Activated T-cell treated with anti-CD3 and anti-CD28 coated beads for 1 hour (primary cell): ENCODE data around the gene MBD3L3.
"Not testable (repeated sequence)": the region's sequence is repeated elsewhere in the genome, so short reads cannot be mapped to it uniquely, and the experiment has no call there.

Source experiments
- DNase-seq: peaks from one replicate; pipeline ENCODE4 v3.0.0-alpha.2; 2020; ENCODE audit warnings: low read depth

MBD3L3 gene

DNA sequence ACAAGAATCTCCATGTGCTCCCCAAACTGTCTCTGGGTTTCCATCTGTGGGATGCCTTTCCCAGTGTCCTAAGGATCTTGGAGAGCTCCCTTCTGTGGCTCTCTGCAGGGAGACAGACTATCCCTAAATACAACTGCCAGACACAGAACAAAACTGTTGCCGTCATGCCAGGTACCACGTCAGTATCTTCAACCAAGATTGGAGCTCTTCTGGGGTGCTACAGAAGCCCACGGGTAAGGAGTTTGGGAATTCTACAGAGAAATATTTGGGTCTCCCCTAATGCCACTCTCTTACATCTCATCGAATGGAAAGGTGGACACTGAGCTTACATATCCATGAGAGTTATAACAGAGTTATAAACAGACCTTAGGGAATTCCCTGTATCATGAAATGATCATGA lies 4.9 kb upstream of the MBD3L3 start:
- no peak for DNase-seq

DNA sequence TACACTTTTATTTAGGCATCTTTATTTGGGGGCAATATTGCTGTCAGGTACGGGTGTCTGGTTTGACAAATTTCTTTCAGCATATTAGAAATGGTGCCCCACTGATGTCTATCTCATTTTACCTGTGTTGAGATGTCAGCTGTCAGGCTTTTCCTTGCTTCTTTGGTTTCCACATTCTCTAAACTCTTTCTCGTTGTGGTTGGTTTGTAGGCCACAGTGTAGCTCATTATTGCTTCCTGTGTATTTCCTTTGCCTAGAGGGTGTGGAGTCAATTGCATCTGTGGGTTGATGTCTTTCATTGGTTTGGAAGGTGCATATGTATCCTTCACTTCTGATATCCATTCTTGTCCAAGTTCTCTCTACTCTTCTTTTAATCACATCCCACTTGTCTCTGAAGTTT lies 1.5 kb upstream of the MBD3L3 start:
- not testable (repeated sequence) for DNase-seq

DNA sequence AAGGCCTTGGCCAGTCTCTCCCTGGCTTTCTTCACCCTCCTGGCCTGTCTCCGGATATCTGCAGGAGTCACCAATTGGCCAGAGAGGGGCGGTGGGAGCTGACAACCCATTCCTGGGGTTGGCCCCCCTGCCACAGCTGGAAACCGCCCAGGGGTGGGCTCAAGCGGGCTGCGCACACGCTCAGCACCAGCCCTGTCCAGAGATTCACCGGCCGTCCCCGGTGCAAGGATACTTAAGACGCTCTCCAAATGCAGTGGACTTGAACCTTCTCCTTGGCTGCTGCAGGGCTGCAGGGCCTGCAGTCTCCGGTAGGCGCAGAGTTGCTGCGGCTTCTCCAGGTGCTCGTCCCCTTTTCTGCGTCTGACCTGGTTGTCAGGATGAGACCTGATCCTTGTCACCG lies 2.1 kb downstream of the MBD3L3 start:
- DNase-seq, result not testable (repeated sequence)

DNA sequence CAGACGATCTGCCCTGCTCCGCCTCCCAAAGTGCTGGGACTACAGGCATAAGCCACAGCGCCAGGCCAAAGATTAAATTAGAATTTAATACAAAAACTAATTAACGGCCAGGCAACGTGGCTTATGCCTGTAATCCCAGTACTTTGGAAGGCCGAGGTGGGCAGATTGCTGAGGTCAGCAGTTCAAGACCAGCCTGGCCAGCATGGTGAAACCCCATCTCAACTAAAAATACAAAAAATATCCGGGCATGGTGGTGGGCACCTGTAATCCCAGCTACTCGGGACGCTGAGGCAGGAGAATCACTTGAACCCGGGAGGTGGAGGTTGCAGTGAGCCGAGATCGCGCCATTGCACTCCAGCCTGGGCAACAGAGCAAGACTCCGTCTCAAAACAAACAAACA lies 2.8 kb downstream of the MBD3L3 start:
- not testable (repeated sequence) for DNase-seq

DNA sequence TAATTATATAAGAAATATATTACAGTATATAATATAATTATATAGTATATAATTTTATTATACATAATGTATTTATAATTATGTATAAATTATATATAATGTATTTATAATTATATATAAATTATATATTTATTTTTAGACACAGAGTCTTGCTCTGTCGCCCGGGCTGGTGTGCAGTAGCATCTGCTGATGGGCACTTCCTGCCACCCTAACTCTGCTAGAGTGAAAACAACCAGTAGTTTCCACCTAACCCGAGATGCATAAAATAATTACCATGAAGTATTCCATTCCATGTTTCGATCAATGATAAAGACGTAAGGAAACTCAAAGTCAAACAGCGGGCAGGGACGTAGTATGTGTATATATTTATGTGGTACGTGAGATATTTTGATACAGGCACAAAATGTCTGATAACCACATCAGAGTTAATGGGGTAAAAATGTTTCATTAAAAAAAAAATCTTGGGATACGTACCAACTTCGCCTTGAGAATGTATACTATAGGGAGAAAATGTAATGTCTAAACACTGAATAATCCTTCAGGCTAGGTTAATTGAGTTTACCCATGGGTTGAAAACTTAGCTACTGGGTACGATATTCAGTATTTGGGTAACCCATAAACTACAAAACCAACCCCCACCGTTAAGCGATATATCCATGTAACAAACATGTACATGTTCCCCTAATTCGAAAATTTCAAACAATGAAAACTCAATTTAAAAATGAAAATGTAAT lies 3.7 kb downstream of the MBD3L3 start:
- DNase-seq, result not testable (repeated sequence)

DNA sequence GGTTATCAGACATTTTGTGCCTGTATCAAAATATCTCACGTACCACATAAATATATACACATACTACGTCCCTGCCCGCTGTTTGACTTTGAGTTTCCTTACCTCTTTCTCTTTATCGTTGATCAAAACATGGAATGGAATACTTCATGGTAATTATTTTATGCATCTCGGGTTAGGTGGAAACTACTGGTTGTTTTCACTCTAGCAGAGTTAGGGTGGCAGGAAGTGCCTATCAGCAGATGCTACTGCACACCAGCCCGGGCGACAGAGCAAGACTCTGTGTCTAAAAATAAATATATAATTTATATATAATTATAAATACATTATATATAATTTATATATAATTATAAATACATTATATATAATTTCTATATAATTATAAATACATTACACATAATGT lies 5.6 kb downstream of the MBD3L3 start:
- not testable (repeated sequence) for DNase-seq

DNA sequence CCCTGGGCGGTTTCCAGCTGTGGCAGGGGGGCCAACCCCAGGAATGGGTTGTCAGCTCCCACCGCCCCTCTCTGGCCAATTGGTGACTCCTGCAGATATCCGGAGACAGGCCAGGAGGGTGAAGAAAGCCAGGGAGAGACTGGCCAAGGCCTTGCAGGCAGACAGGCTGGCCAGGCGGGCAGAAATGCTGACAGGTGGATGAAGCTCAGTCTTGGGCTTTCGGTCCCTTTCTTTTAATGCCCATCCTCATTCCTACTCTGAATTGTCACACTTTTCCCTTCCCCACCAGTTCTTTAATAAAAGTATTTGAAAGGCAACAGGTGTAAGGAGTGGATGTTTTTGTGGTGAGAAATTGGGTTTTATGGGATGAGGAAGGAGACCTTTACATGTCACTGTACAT lies 7.1 kb downstream of the MBD3L3 start:
- DNase-seq, result not testable (repeated sequence)

DNA sequence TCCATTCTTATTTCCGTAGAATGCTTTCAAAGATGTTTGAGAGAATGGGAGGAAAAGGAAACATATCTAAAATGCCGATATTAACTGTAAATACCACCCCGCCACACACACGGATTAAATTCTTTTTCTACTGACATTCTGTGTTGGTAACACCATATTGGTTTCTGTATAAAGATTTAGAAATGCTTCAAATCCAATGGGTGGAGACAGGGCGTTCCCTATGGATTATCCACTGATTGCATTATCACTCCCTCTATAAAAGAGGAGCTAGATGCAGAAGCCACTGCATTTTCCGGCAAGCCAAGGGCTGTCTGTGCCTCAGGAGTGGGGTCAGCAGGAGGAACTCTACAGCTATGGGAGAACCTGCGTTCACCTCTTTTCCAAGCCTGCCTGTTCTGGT lies 9.5 kb downstream of the MBD3L3 start, which contains the start of gene MBD3L2:
TSS of gene MBD3L2 (plus strand) at position 301 of the 400 bp plus-strand sequence. CDS start at position 354, 53 bp downstream.
- not testable (repeated sequence) for DNase-seq

DNA sequence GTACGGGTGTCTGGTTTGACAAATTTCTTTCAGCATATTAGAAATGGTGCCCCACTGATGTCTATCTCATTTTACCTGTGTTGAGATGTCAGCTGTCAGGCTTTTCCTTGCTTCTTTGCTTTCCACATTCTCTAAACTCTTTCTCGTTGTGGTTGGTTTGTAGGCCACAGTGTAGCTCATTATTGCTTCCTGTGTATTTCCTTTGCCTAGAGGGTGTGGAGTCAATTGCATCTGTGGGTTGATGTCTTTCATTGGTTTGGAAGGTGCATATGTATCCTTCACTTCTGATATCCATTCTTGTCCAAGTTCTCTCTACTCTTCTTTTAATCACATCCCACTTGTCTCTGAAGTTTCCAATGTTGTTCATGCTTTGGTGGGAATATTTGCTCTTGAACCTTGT lies 16.9 kb downstream of the MBD3L3 start:
- DNase-seq, result not testable (repeated sequence)

DNA sequence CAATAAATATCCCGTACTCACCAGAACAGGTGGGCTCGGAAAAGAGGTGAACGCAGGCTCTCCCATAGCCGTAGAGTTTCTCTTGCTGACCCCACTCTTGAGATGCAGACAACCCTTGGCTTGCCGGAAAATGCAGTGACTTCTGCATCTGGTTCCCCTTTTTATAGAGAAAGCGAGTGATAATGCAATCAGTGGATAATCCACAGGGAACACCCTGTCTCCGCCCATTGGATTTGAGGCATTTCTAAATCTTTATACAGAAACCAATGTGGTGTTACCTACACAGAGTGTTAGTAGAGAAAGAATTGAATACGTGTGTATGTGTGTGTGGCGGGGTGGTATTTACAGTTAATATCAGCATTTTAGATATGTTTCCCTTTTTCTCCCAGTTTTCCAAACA lies 18.4 kb downstream of the MBD3L3 start, which contains the start of gene MBD3L4:
TSS of gene MBD3L4 (minus strand) at position 101 of the 400 bp plus-strand sequence. CDS start at position 66, 35 bp downstream.
- not testable (repeated sequence) for DNase-seq

DNA sequence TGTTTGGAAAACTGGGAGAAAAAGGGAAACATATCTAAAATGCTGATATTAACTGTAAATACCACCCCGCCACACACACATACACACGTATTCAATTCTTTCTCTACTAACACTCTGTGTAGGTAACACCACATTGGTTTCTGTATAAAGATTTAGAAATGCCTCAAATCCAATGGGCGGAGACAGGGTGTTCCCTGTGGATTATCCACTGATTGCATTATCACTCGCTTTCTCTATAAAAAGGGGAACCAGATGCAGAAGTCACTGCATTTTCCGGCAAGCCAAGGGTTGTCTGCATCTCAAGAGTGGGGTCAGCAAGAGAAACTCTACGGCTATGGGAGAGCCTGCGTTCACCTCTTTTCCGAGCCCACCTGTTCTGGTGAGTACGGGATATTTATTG lies 28.2 kb downstream of the MBD3L3 start, which contains the start of gene MBD3L5:
TSS of gene MBD3L5 (plus strand) at position 301 of the 400 bp plus-strand sequence. CDS start at position 335, 34 bp downstream.
- DNase-seq, result not testable (repeated sequence)

DNA sequence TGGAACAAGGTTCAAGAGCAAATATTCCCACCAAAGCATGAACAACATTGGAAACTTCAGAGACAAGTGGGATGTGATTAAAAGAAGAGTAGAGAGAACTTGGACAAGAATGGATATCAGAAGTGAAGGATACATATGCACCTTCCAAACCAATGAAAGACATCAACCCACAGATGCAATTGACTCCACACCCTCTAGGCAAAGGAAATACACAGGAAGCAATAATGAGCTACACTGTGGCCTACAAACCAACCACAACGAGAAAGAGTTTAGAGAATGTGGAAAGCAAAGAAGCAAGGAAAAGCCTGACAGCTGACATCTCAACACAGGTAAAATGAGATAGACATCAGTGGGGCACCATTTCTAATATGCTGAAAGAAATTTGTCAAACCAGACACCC lies 29.7 kb downstream of the MBD3L3 start:
- DNase-seq, result not testable (repeated sequence)

DNA sequence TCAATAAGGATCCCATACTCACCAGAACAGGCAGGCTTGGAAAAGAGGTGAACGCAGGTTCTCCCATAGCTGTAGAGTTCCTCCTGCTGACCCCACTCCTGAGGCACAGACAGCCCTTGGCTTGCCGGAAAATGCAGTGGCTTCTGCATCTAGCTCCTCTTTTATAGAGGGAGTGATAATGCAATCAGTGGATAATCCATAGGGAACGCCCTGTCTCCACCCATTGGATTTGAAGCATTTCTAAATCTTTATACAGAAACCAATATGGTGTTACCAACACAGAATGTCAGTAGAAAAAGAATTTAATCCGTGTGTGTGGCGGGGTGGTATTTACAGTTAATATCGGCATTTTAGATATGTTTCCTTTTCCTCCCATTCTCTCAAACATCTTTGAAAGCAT lies 37.1 kb downstream of the MBD3L3 start, which contains the start of gene MBD3L2B:
TSS of gene MBD3L2B (minus strand) at position 101 of the 400 bp plus-strand sequence. CDS start at position 67, 34 bp downstream.
- not testable (repeated sequence) for DNase-seq

DNA sequence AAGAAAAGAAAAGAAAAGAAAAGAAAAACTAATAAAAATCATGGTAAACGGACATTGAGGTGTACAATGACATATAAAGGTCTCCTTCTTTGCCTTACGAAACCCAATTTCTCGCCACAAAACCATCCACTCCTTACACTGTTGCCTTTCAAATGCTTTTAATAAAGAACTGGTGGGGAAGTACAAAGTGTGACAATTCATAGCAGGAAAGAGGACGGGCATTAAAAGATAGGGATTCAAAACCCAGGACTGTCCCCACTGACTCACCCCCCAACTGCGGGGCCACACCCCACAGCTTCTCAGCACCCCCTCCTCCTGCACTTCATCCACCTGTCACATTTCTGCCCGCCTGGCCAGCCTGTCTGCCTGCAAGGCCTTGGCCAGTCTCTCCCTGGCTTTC lies 39.6 kb downstream of the MBD3L3 start:
- no peak for DNase-seq

DNA sequence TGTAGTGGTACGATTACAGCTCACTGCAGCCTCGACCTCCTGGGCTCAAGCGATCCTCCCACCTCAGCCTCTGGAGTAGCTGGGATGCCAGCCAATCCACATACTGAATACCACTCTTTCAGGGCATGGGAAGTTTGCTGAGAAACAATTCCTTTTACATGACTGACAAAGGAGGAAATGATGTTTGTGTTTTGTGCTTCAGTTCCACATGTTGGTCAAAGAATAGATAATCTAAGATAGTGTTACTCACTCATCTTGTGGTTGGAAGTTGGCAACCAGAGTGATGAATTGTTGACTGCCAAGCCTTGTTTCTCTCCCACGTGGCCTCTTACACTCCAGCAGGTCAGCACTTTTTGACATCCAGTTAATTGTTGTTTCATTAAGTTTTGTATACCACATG lies 44.8 kb downstream of the MBD3L3 start:
- DNase-seq, result no peak

DNA sequence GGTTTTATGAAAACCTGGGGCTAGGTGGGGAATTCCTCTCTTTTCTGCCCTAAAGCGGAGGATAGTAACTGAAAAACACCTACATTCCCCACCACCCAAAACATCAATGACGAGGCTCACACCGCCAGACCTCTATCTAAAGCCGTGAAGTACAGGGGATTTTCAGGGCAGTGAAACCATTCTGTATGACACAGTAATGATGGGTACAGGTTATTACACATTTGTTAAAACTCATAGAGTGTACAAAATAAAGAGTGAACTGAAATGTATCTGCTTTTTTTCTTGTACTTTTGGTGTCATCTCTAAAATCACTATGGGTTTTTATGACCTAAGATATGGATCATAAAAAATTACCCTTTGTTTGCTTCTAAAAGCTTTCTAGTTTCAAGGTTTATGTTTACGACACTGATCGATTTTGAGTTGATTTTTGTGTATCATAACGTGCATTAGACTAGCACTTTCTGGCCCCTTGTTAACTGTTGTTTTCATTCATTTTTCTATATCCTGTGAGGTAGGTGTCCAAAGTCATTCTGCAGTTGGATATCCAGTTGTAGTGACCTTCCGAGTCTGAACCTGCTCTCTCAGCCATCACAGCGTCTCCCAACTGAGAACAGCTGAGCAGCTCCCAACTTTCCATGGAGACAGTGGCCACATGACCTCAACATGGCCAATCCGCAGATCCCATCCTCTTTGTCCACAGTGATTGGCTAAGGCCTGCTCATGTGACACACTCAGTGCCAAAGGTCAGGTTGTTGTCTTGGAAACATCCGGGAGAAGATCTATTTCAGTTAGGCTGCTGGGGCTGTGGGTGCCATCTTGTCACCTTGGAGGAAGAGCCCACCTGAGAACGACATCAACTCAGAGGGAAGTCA lies 47.5 kb downstream of the MBD3L3 start:
- no peak for DNase-seq

DNA sequence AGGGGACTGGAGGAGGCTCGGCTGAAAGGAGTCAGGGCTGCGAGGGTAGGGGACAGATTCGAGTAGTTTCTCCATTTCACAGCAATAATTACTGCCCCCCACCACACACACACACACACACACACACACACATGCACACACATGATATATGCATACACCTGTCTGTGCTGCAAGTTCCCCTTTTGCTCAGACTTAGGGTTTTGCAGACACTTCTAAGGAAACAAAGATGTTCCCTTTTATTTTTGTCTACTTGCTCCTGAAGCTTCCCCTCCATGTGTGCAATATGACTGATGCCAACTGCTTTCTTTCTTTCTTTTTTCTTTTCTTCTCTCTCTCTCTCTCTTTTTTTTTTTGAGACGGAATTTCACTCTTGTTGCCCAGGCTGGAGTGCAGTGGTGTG lies 50.6 kb downstream of the MBD3L3 start:
- DNase-seq, result no peak
